DND-41 (cell line): ENCODE results near the gene RIMS1.

ENCODE experiments used
- EZH2 ChIP-seq: IDR thresholded peaks from 3 replicates; pipeline ENCODE4 v1.6.1; 2012; ENCODE audit warnings: borderline replicate concordance, low read depth, mild to moderate bottlenecking, moderate library complexity, low read length, inconsistent platforms; ENCODE audit not compliant: severe bottlenecking
- TF ChIP-seq, protein P1 (sequence below): IDR thresholded peaks from 2 replicates; pipeline ENCODE4 v1.5.1; 2012; ENCODE audit warnings: borderline replicate concordance, low read length, moderate library complexity, mild to moderate bottlenecking; ENCODE audit not compliant: poor library complexity, severe bottlenecking; ENCODE audit errors: extremely low read depth

DNA sequence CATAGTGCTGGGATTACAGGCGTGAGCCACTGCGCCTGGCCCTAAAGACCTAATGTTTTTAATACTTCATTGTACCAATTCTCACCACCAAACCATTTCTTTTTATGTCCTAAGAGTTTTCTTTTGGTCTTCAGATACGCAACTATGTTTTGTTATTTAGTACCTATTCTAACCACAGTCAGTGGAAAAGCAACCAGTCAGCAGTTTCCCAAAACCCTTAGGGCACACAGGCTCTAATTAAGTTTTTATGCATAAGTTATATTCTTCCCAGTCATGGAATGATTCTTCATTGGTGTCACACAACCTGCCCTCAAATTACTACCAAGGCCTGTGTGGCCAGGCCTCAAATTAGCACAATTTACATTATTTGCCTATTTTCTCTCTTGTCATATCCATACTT lies 487.8 kb downstream of the RIMS1 start:
- TF ChIP-seq EZH2 = no peak
- TF ChIP-seq, protein P1, sequence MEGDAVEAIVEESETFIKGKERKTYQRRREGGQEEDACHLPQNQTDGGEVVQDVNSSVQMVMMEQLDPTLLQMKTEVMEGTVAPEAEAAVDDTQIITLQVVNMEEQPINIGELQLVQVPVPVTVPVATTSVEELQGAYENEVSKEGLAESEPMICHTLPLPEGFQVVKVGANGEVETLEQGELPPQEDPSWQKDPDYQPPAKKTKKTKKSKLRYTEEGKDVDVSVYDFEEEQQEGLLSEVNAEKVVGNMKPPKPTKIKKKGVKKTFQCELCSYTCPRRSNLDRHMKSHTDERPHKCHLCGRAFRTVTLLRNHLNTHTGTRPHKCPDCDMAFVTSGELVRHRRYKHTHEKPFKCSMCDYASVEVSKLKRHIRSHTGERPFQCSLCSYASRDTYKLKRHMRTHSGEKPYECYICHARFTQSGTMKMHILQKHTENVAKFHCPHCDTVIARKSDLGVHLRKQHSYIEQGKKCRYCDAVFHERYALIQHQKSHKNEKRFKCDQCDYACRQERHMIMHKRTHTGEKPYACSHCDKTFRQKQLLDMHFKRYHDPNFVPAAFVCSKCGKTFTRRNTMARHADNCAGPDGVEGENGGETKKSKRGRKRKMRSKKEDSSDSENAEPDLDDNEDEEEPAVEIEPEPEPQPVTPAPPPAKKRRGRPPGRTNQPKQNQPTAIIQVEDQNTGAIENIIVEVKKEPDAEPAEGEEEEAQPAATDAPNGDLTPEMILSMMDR = no peak
